ENCODE results near the gene ZNF497. TPM values are rescaled to one million over a fixed set of nuclear protein-coding genes. Genes with fewer than 3 reads are reported as not detected.
A peak's percentile ranks its signal among the peaks of the same experiment; 100 is the strongest.

ZNF497 gene
- total and polyA plus RNA-seq, 9 of the 15 experiments (the other 6 are each of a cell fraction or from before 2014, with no cell fraction given), result 0.06 to 0.98 (median 0.44) TPM; not detected in 1

- 0 out of 2 replicates have a peak, but pooled peaks have one; percentile 27 for TF ChIP-seq TCF15 (CRISPR knock-in tag; IDR thresholded peaks at IDR 0.05)
- TF ChIP-seq NFIC (IDR thresholded peaks at IDR 0.05), result peak; percentile 27; the same call in 1 of the 2 replicates
- no peak for TF ChIP-seq HDAC8 (tag; IDR thresholded peaks at IDR 0.05)
- no peak for TF ChIP-seq PATZ1 (CRISPR knock-in tag; IDR thresholded peaks at IDR 0.05; ENCODE audit: borderline replicate concordance)
- TF ChIP-seq E2F5 (CRISPR knock-in tag; IDR thresholded peaks at IDR 0.05), result 0 out of 2 replicates have a peak, but pooled peaks have one; percentile 56
- no peak for TF ChIP-seq KLF13 (tag; IDR thresholded peaks at IDR 0.05; ENCODE audit: borderline replicate concordance, low read depth)
- TF ChIP-seq MAX (CRISPR knock-in tag; IDR thresholded peaks at IDR 0.05), result peak; percentile 74
- TF ChIP-seq FOS (IDR thresholded peaks at IDR 0.05; ENCODE audit: extremely low read depth, insufficient read length), result peak; percentile 65
- no peak for TF ChIP-seq ZNF75A (CRISPR knock-in tag; IDR thresholded peaks at IDR 0.05)
- peak; percentile 85 for TF ChIP-seq GMEB1 (CRISPR knock-in tag; IDR thresholded peaks at IDR 0.05)
- TF ChIP-seq THAP7 (CRISPR knock-in tag; IDR thresholded peaks at IDR 0.05), result no peak
- TF ChIP-seq ZNF212 (CRISPR knock-in tag; IDR thresholded peaks at IDR 0.05), result no peak
- no peak for TF ChIP-seq NR3C1 (CRISPR knock-in tag; IDR thresholded peaks at IDR 0.05)
- peak; percentile 85; the same call in 1 of the 2 replicates for TF ChIP-seq TFAP4 (CRISPR knock-in tag; IDR thresholded peaks at IDR 0.05; ENCODE audit: borderline replicate concordance)
- TF ChIP-seq MECOM (CRISPR knock-in tag; IDR thresholded peaks at IDR 0.05), result no peak
- TF ChIP-seq MTA2 (IDR thresholded peaks at IDR 0.05; ENCODE audit: low read depth), result no peak
- peak; percentile 100 for TF ChIP-seq RFX1 (IDR thresholded peaks at IDR 0.05)
- no peak for TF ChIP-seq ZNF77 (CRISPR knock-in tag; IDR thresholded peaks at IDR 0.05)
These were observed 38.6 kb upstream of the ZNF497 start (continued) for GRCh38 chr19:58400916-58401839.

All from K562 (cell line).